Daoy (cell line): ENCODE results near the gene MYOZ3. TPM values are rescaled to one million over a fixed set of nuclear protein-coding genes. Genes with fewer than 3 reads are reported as not detected.
A peak's percentile ranks its signal among the peaks of the same experiment; 100 is the strongest.

ENCODE experiments used
- DNase-seq: peaks from one replicate; pipeline ENCODE4 v3.0.0-alpha.2; 2015; ENCODE audit warnings: low read depth
- total RNA-seq: library from RNA; depleted of rRNA; stranded (reverse); fragments of >200 nt; shearing (Covaris generic); gene quantifications from 2 replicates; pipeline ENCODE4 v1.2.3, GENCODE V29; 2014

MYOZ3 gene
- total RNA-seq, 1 experiment from 2014 or later: not detected

DNA sequence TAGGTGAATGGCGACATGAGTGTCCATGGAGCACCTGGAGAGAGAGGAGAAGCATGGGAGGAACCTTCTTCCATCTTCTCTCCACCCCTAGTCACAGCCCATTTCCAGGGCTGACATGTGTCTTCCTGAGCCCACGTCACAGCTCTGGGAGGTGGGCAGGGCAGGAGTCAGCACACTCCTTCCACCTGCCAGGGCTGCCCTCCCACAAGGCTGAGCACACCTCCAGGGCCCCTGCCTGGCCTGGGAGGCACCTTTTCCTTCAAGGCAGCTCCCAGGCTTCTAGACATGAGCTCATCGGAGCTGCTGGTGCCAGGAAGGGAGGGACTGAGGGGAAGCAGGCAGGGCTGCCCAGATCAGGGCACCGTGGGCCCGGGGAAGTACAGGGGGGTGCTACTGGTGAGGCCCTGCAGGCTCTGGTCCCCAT is 34.2 kb upstream of the MYOZ3 start:
- DNase-seq: peak; percentile 52

- no peak for DNase-seq
Measured at GRCh38 chr5:150627731-150628545, 33.1 kb upstream of the MYOZ3 start.

DNA sequence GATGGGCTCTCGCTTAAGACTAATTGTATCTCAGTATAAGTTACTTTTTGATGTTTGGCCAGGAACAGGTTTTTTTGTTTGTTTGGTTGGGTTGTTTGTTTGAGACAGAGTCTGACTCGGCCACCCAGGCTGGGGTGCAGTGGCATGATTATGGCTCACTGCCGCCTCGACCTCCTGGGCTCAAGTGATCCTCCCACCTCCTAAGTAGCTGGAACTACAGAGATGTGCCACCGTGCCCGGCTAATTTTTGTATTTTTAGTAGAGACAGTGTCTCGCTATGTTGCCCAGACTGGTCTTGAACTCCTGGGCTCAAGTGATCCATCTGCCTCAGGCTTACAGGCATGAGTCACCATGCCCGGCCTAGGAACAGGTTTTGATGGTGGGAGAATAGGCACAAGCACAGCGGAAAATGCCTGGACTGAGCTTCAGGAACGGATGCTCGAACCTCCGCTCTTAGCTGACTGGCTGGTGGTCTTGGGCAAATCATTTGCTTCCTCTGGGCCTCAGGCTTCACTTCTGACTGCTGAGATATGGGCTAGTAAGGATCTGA is 32.0 kb upstream of the MYOZ3 start:
- DNase-seq: peak; percentile 47

DNA sequence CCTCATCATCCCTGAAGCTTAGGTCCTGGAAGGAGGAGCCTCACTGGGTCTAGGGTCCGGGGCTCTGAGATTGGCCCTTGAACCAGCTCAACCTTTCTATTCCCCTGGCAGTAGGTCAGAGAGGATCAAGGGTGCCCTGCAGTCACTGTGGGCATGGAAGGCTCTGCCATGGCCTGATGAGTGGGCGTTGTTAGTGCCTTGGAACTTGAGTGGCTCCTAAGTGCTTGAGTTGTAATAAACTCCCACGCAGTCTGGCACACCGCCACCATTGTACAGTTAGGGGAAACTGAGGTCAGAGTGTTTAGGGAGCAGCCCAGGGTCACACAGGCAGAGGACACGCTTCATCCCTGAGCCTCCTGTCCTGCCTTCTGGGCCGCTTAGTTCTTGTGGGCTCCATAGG is 31.0 kb upstream of the MYOZ3 start:
- no peak for DNase-seq

- DNase-seq: no peak
Measured at GRCh38 chr5:150630461-150631325, 30.4 kb upstream of the MYOZ3 start.

- no peak for DNase-seq
Measured at GRCh38 chr5:150631326-150631701, 29.7 kb upstream of the MYOZ3 start.

DNA sequence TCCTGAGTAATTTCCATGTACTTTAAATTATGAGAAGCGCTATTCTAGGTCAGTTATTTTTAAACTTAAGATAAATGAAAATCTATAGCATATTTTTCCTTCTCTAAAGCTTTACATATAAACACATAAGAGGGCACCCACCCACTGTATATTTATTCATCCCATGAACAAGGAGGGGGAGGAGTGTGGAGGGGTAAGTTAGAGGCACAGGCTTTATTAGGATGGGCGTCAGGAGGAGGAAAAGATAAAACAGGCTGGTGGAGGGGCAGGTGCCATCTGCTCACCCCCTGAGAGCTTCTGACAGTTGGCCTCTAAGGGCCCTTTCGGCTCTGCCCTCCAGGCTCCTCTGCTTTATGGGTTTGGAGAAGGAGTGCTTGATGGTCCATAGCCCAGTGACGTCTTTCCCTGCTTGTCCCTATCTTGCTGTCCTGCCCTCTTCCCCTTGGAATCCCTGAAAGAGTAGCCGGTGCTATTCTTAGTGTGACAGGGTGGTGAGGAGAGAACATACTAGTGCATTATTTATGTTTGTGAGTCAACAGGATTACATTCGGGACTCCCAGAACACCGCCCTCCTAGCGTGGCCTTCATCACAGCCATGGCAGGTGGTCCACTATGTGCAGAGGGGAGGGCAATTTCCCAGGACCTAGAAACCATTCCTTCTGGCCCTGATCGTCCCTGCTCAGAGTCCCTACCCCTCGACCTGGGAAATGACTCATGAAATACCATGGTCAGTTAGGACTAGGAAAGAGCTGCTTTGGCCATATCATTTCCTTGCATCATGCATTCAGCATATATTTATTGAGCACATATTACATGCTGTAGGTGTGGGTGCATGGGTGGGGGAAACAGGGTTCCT is 28.5 kb upstream of the MYOZ3 start:
- no peak for DNase-seq

DNA sequence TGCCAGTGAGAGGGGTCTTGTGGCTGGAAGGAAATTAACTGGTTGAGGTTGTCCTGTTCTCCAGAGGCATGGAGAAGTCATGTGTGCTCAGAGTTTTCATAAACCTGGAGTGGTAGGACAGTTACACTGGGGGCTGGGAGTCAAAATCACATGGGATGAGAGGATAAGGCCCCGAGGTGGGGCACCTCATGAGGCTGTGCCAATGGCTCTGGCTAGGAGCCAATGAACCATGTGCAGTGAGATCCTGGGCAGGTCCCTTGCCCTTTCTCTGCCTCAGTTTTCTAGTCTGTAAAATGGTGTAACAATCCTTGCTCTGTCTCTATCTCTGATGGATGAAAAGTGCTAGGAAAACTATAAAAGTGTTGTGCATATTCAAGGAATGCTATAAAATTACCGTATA is 27.6 kb upstream of the MYOZ3 start:
- DNase-seq: no peak

DNA sequence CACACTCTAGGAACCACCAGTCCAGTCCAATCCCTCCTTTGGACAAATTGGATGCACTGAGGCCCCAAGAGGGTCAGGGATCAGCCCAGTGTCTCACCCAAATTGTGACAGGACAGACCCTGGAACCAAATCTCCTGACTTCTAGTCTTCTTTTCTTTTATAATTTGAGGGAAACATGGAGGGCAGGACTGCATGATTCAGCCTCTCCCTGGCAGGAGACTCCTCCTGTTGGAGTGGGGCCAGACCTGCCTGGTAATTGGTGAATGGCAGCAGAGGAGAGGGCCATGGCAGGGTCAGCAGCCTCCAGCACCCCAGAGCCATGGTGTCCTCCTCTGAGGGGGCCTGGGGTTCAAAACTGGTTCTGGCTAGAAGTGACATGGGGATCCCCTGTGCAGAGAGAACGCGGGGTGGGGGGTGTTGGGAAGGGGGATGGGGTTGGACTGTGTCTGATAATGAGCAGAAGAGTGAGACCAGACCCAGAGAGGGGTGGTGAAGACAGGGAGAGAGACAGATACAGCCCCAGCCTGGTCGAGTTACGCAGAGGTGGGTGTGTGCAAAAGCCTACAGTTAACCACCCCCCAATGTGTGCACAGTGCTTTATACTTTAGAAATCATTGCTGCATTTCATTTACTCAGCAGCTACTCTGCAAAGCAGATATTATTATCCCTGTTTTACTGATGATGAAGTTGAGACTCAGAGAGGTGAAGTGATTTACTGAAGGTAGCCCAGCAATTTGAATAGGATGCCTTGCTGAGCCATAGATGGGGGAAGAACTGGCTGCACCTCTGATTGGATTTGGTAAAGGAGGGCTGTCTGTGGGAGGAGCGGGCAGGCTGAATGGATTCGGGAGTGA is 24.4 kb upstream of the MYOZ3 start:
- DNase-seq: peak; percentile 93

GRCh38 chr5:150637245-150638052 is 23.6 kb upstream of the MYOZ3 start:
- peak; percentile 94 for DNase-seq

GRCh38 chr5:150638053-150638444 is 23.0 kb upstream of the MYOZ3 start:
- DNase-seq: no peak

- DNase-seq: peak; percentile 31
Measured at GRCh38 chr5:150638488-150639376, 22.3 kb upstream of the MYOZ3 start.

- peak; percentile 79 for DNase-seq
Measured at GRCh38 chr5:150639377-150639692, 21.7 kb upstream of the MYOZ3 start.

DNA sequence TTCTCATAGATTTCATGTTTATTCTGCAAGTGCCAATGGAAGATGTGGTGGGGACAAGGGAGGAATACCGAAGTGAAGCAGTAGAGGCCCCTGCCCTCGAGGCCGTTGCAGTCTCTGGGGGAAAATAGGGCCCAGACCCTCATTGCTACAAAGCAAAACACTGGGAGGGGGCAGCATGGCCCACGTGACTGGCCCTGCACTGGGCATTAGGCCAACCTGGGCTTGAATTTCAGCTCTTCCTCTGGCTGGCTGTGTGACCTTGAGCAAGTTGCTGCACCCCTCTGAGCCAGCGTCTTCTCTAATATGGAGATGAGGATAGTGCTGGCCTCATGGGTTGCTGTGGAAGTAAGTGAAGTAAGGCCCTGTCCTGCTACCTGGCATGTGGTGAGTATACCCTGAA is 21.3 kb upstream of the MYOZ3 start:
- peak; percentile 43 for DNase-seq

GRCh38 chr5:150640311-150641005 is 20.6 kb upstream of the MYOZ3 start, which contains the start of gene SYNPO:
SYNPO (plus strand) TSS chr5:150640660; CDS start chr5:150648276, 7,616 bp downstream.
- peak; percentile 98 for DNase-seq

DNA sequence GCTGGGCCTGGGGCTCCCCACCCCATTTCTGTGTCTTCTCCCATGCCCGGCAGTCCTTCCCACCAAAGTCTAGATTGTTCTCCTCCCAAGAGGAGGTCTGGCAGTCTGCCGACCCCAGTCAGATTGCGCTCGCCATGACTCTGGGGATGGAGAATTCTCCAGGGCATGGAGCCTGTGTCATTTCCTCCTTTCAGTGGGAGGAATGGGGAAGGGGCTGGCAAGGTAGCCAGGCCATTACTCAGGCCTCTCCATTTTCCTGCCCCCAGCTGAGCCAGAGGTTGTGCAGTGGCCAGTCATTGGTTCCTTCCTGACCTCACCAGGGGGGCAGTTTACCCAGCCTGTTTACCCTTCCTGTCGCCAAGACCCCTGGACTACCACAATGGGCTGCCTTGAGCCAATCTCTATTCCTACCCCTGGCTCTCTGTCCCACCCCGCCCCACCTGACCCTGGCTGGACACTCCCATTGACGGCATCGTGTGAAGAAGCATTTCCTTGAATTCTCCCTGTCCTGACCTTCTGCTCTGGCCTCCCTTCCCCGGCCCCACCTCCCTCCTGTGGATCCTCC is 20.0 kb upstream of the MYOZ3 start:
- peak; percentile 94 for DNase-seq

DNA sequence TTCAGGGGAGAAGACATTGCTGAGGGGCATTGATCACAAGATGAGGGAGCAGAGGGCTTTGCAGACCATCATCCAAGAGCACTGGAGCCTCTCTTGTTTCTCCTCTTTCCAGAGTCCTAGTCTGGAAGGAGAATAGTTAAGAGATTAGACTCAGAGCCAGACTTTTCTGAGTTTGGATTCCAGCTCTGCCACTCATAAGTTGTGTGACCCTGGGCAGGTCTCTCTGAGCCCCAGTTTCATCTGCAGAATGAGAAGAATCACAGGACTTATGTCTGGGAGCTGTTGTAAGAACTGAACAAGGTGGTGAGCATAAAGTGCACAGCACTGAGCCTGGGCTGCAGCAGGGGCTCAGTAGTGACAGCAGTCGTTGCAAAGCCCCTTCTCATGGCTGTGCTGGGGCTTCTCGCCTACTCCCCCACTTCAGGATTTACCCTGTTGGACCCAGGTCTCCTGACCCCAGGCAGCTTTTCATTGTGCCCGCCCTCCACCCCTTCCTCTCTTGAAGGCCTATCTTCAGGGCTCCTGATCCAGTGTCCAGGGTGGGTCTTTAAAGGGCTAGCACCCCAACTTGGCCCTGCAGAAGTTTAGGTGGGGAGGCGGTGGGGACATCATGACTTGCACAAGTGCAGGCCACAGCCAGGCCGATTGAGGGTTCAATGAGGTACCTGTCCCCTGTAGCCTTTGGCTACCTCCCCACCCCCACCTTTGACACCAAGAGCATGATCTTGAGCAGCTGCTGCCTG is 19.1 kb upstream of the MYOZ3 start:
- DNase-seq: peak; percentile 37
